ENCODE measurements around the gene SUN2.

The SUN2 gene

GRCh38 chr22:38777087-38777671 lies 21.4 kb upstream of the SUN2 start:
- no peak for DNase-seq

DNA sequence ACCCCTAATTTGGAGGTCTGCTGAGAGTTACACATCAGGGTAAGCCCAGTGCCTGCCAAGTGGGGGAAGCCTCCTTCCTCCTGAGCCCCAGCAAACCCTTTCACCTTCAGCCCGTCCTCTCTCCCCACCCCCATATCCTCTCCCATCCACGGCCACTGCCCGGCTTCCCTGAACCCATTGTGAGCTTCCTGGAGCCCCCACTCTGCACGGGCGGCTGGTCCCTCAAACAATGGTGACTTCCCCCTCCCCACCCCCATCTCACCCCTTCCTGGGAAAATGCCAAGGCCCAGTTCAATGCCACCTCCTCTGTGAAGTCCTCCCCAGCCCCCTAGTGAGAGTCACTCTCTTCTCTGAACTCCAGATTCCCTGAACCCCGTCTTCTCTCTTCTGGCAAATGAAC lies 20.3 kb upstream of the SUN2 start:
- no peak for DNase-seq

DNA sequence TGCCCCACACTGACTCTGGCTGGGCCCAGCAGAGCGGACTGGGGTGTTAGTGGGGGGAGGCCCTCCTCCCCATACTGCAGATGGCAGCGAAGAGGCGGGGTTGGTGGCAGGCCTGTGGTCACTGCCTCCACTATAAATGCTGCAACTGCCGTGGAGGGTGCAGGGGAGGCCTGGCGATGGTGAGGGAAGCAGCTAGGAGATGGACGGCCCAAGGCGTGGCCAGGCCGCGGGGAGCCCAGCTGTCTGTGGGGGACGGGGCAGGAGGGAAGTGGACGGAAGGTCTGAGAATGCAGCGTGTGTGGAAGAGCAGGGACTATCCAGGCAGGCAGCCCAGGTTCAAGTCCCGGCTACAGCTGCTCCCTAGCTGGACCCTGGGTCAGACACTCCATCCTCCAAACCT lies 19.9 kb upstream of the SUN2 start:
- DNase-seq = no peak

DNA sequence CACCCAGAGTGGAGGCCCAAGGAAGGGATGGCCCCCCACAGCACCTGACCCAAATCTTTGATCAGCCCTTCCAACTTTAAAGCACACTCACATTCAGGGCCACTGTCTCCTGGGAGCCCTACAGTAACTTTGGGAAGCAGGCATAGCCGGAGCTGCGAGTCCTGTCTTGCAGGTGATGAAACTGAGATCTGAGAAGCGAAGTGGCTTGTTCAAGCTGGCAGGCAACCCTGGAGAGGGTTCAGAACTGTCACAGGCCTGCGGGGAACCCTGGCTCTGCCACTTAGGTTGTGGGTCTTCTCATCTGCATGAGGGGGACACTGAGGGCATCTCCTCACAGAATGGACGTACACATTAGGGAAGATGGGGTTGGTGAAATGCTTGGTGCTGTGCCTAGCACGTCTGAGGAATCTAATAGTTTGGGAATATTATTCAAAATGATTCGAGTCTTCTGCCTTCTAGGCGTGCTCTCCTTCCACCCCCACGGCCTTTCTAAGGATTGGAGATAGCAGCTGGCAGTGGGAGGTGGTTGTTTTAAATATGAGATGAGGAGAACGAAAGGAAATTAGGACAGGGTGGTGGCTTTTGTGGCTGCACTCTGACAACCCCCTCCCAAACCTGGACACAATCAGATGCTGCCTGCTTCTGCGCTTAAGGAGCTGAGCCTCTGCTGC lies 18.8 kb upstream of the SUN2 start:
- DNase-seq = no peak

DNA sequence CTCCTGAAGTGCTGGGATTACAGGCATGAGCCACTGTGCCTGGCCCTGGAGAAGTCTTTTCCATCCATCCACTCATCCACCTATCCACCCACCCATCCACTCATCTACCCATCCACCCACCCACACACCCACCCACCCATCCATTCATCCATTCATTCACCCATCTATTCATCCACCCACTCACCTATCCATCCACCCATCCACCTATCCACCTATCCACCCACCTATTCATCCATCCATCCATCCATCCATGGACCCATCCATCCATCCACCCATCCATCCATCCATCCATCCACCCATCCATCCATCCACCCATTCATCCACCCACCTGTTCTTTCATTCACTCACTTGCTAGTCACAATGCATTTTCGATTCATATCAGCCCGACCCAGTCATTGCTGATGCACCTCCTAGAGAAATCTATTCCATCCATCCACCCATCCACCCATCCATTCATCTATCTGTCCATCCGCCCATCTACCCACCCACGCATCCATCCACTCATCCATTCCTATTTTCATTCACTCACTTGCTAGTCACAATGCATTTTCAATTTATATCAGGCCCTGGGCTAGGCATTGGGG lies 17.7 kb upstream of the SUN2 start:
- DNase-seq = no peak

- DNase-seq = no peak
Measured at GRCh38 chr22:38772623-38772873, 16.8 kb upstream of the SUN2 start.

- no peak for DNase-seq
Measured at GRCh38 chr22:38770257-38770949, 14.6 kb upstream of the SUN2 start.

DNA sequence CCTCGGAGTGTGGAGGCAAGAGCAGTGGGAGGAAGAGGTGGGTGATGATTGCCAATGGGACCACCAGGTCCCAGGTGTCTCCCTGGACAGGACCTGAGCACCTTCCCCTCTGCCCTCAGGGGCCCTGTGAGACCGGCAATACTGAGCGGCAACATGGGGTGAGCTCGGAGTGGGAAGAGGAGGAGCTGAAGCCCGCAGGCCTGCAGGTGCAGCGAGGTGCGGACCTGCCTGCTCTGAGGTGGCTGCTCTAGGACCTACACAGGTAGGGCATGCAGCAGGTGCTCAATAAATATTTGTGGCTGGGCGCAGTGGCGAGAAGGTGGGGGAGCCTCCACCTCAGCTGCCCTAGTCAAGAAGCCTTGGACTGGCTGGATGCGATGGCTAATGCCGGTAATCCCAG lies 12.2 kb upstream of the SUN2 start:
- DNase-seq = no peak

DNA sequence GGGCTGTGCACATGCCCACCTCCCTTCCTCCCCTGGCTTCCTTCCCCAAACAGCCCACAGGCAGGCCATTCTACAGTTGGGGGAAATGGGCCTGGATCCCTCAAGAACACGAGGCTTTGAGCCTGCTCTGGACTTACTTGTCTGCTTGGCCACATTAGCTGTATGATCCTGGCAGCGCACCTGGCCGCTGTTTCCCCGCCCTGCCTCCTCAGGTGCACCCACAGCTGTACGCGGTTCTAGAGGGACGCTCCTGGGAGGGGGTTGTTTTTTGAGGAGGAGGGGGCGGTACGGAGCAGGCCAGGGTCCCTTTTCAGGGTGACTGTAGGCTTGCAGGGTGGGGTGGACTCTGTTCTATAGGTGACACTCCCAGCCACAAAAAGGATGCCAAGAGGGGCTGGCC lies 11.5 kb upstream of the SUN2 start:
- DNase-seq = no peak

DNA sequence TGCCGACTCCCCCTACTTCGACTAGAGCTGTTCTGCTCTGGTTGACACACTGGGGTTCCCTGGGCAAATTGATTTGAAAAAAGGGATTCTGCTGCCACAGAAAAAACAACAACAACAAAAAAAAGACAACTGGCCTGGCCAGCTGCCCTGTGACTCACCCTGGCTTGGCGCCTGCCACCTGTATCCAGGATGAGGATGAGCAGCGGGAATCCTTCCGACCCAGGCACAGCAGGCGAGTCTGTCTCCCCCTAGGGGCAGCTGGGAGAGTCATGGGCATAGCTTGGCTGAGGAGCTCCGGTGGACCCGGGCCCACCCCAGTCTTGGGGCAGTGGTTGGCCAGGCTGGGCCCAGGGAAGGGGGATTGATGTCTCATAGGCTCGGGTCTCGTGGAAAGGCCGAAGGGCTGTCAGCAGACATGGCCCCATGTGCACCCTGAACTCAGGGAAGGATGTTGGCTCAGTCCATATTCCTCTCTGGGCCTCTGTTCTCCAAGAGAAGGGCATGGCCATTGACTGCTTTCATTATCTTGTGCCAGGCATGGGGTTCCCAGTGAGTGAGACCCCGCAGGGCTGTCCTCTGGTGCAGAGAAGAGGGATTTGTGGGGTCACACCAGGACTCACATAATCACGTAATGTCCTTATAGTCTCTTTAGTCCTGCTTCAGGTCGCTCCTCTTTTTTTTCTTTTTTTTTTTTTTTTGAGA lies 10.4 kb upstream of the SUN2 start:
- peak; percentile 35 for DNase-seq

- no peak for DNase-seq
Measured at GRCh38 chr22:38762551-38762983, 6.8 kb upstream of the SUN2 start.

DNA sequence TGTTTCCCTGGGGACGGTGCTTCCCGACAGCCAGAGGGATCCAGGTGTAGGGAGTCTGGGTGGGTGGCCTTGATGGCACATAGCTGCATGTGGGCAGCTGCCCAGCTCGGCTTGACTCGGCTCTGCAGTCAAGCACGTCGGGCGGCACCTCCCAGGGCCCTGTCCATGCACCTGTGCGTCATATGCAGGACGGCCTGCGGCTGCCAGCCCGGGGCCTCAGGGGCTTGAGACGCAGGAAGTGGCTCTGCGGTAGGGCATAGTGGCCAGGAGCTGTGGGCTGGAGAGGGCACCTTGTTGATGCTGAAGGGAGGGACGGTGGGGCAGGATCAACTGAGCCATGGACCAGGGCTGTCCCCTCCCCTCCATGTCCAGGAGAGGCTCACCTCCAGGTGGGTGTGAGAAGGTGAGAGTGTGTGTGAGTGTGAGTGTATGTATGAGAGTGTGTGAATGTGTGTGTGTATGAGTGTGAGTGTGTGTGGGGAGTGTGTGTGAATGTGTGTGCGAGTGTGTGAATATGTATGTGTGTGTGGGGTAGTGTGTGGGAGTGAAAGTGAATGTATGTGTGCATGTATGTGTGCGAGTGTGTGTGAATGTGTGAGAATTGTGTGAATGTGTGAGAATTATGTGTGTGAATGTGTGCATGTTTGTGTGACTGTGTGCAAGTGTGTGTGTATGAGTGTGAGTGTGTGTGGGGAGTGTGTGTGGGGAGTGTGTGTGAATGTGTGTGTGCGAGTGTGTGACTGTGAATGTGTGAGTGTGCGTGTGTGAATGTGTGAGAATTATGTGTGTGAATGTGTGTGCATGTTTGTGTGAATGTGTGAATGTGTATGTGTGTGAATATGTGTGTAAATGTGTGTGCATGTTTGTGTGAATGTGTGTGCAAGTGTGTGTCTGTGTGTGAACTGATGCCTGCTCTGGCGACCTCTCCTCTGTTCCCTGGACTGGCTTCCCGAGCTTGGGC lies 5.7 kb upstream of the SUN2 start:
- DNase-seq = no peak

GRCh38 chr22:38760477-38761201 lies 4.8 kb upstream of the SUN2 start:
- no peak for DNase-seq

- DNase-seq = no peak
Measured at GRCh38 chr22:38759005-38759404, 3.2 kb upstream of the SUN2 start.

GRCh38 chr22:38758276-38758945 lies 2.6 kb upstream of the SUN2 start:
- peak; percentile 80 for DNase-seq

DNA sequence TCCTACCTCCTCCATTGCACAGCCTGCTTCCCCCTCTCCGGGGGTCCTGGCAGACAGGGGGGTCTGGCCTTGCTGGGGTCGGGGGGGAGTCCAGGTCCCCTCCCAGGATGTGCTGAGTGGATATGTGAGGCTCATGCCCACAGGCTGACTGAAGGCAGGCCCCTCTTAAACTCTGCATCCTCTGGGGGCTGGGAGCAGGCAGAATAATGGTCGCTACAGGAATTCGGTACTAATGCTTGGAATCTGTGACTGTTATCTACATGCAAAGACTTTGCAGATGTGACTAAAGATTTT lies 1.6 kb upstream of the SUN2 start:
- no peak for DNase-seq

DNA sequence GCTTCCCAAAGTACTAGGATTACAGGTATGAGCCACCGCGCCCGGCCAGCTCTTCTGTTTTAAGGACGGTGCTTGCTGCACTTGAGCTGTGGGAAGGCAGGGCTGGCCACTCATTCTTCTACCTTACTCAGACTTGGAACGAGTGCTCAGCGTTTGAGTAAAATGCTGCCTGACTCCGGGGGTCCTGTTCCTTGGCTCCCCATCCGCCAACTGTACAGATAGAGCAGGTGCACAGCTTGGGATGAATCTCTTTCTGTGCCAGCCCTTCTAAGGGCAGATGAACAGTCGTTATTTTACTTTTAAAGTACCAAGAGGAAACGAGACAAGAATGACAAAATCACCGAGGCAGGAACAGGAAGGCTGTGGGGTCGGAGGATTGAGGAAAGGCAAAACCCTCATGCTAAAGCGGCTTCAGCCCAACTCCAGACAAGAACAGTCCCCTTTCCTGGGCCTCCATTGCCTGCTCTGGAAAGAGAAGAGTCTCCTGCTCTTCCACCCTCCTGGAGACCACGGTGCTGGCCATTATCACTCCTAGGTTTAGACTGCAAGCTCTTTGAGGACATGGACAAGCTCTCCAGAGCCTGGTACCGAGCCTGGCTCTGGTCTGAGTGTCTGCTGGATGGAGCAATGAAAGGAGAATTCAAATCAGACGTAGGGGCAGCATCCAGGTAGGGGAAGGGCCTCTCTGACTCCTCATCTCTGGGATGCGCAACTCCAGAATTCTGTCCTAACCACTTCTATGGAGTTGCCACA lies 1.1 kb upstream of the SUN2 start:
- DNase-seq = peak; percentile 29

DNA sequence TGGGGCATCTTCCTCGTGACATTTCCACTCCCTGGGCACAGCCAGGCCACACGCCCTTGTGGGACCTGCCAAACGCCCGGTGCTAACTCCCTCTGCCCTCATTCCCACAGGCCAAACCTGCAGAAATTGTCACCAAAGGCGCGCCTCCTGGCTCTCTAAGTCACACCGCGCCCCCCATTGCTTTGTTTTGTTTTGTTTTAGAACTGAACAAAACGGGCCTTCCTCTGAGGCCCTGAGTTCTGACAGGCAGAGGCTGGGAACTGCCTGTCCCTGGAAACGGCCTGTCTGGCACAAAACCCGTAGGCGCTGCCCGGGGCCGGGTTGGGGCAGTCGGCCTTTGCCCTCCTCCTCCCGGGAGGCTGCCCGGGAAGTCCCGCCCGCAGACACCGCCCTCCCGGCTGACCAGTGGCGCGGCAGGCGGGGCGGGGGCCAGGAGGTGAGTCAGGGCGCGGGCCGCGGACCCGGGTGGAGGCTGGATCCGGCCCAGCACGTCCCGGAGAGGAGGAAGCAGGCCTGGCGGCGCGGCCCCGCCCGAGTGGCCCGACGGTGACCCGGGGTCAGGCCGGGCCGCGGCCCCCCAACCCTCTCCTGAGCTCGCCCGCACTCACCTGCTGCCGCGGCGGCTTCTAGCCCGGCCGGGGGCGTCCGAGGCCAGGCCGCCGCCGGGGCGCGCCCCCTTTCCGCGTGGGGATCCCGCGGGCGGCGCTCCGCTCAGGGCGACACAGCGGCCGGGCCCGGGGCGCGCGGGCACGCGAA lies 465 bp downstream of the SUN2 start:
- peak; percentile 39 for DNase-seq

DNA sequence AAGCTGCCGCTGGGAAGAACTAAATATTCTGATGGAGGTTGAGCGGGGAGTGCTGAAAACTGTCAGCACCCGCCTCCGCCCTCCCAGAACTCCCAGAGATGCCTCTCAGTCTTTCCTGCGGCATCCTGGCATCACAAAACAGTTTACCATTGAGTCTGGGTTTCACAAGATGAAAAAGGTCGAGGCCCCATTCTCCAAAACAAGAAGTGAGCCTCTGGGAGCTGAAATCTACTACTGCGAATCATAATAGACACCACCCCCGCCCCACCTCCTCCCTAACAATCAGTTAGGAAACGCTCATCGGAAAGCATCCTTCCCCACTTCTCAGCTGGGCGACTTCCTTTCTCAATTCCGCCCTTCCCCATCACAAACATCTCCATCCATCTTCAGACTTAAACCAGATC lies 1.0 kb downstream of the SUN2 start:
- no peak for DNase-seq
